Hematopoietic multipotent progenitor cell treated with erythropoietin and hydrocortisone succinate and interleukin-3 and kit ligand, for 15 days (in vitro differentiated cells): ENCODE results near the gene KL.

ENCODE experiments used
- DNase-seq: peaks from one replicate; pipeline ENCODE4 v3.0.0-alpha.2; 2015; ENCODE audit warnings: low spot score

KL gene

GRCh38 chr13:33037673-33038072 lies 21.4 kb downstream of the KL start:
- DNase-seq: no peak

GRCh38 chr13:33040090-33040489 lies 23.9 kb downstream of the KL start:
- no peak for DNase-seq

- no peak for DNase-seq
These were observed 29.8 kb downstream of the KL start for GRCh38 chr13:33045851-33046592.

- no peak for DNase-seq
These were observed 33.9 kb downstream of the KL start for GRCh38 chr13:33050161-33050560.

- no peak for DNase-seq
These were observed 35.4 kb downstream of the KL start for GRCh38 chr13:33051632-33052031.

GRCh38 chr13:33052506-33053280 lies 36.5 kb downstream of the KL start:
- DNase-seq: no peak

- DNase-seq: no peak
These were observed 37.3 kb downstream of the KL start for GRCh38 chr13:33053397-33054066.

GRCh38 chr13:33057019-33057780 lies 41.0 kb downstream of the KL start:
- no peak for DNase-seq

GRCh38 chr13:33058776-33059327 lies 42.6 kb downstream of the KL start:
- no peak for DNase-seq

- DNase-seq: no peak
These were observed 44.6 kb downstream of the KL start for GRCh38 chr13:33060815-33061214.

- DNase-seq: no peak
These were observed 50.1 kb downstream of the KL start for GRCh38 chr13:33066329-33066728.

- no peak for DNase-seq
These were observed 53.1 kb downstream of the KL start for GRCh38 chr13:33069365-33069764.

- no peak for DNase-seq
These were observed 54.5 kb downstream of the KL start for GRCh38 chr13:33070713-33071112.

GRCh38 chr13:33072282-33072681 lies 56.1 kb downstream of the KL start:
- no peak for DNase-seq

- DNase-seq: no peak
These were observed 56.5 kb downstream of the KL start for GRCh38 chr13:33072759-33073158.

GRCh38 chr13:33073338-33073737 lies 57.1 kb downstream of the KL start:
- no peak for DNase-seq

- no peak for DNase-seq
These were observed 60.1 kb downstream of the KL start for GRCh38 chr13:33076001-33076992.

GRCh38 chr13:33078263-33078662 lies 62.0 kb downstream of the KL start:
- no peak for DNase-seq

GRCh38 chr13:33079960-33080359 lies 63.7 kb downstream of the KL start:
- no peak for DNase-seq

GRCh38 chr13:33080972-33081590 lies 64.9 kb downstream of the KL start:
- no peak for DNase-seq
